HepG2 (cell line): ENCODE measurements around the gene DNTTIP2. TPM values are rescaled to one million over a fixed set of nuclear protein-coding genes. Genes with fewer than 3 reads are reported as not detected.

Experiments used
- ARNTL ChIP-seq: sonication (generic); formaldehyde crosslinking; IDR thresholded peaks from 2 replicates; pipeline ENCODE4 v1.4.0; 2020; ENCODE audit warnings: mild to moderate bottlenecking, missing genetic modification reagents
- ATAD3A ChIP-seq: sonication (generic); formaldehyde crosslinking; IDR thresholded peaks from 2 replicates; pipeline ENCODE4 v1.4.0; 2020; ENCODE audit warnings: missing genetic modification reagents
- ERF ChIP-seq: IDR thresholded peaks from 2 replicates; pipeline ENCODE4 v1.6.1; 2018; ENCODE audit warnings: missing biosample characterization, missing genetic modification reagents
- HIVEP1 ChIP-seq: sonication (generic); formaldehyde crosslinking; IDR thresholded peaks from 2 replicates; pipeline ENCODE4 v1.4.0; 2020; ENCODE audit warnings: mild to moderate bottlenecking, missing genetic modification reagents
- HNRNPL ChIP-seq: fragments of 200-400 bp; formaldehyde crosslinking; IDR thresholded peaks from 2 replicates; pipeline ENCODE4 v1.6.1; 2017; ENCODE audit warnings: mild to moderate bottlenecking, low read depth, low read length
- KAT8 ChIP-seq: IDR thresholded peaks from 2 replicates; pipeline ENCODE4 v1.6.1; 2016; ENCODE audit warnings: missing genetic modification reagents, missing compliant biosample characterization
- MYNN ChIP-seq: sonication (generic); formaldehyde crosslinking; IDR thresholded peaks from 2 replicates; pipeline ENCODE4 v1.4.0; 2020; ENCODE audit warnings: mild to moderate bottlenecking, low read depth, missing genetic modification reagents
- NFE2L1 ChIP-seq: sonication (generic); formaldehyde crosslinking; IDR thresholded peaks from 2 replicates; pipeline ENCODE4 v1.4.0; 2020; ENCODE audit warnings: missing genetic modification reagents, mild to moderate bottlenecking, borderline replicate concordance
- SNAI1 ChIP-seq: sonication (generic); formaldehyde crosslinking; IDR thresholded peaks from 2 replicates; pipeline ENCODE4 v1.5.0; 2020; ENCODE audit warnings: mild to moderate bottlenecking, missing genetic modification reagents, borderline replicate concordance
- STAG1 ChIP-seq: sonication (generic); formaldehyde crosslinking; IDR thresholded peaks from 2 replicates; pipeline ENCODE4 v1.4.0; 2020; ENCODE audit warnings: missing genetic modification reagents
- TCF7 ChIP-seq: sonication (generic); IDR thresholded peaks from 2 replicates; pipeline ENCODE4 v1.6.1; 2016; ENCODE audit warnings: antibody characterized with exemption, low read depth
- THAP11 ChIP-seq: IDR thresholded peaks from 2 replicates; pipeline ENCODE4 v1.6.1; 2016; ENCODE audit warnings: missing biosample characterization, missing genetic modification reagents
- ZBTB8A ChIP-seq: sonication (generic); formaldehyde crosslinking; IDR thresholded peaks from 2 replicates; pipeline ENCODE4 v1.4.0; 2020; ENCODE audit warnings: mild to moderate bottlenecking, low read depth, missing genetic modification reagents, borderline replicate concordance
- ZHX1 ChIP-seq: sonication (generic); formaldehyde crosslinking; IDR thresholded peaks from 2 replicates; pipeline ENCODE4 v1.8.1; 2022; ENCODE audit warnings: low read depth, mild to moderate bottlenecking, missing genetic modification reagents
- ZNF431 ChIP-seq: sonication (generic); formaldehyde crosslinking; IDR thresholded peaks from 2 replicates; pipeline ENCODE4 v1.9.0; 2022; ENCODE audit warnings: missing genetic modification reagents, low read depth, mild to moderate bottlenecking, borderline replicate concordance
- ZNF441 ChIP-seq: sonication (generic); formaldehyde crosslinking; IDR thresholded peaks from 2 replicates; pipeline ENCODE4 v1.7.0; 2021; ENCODE audit warnings: missing genetic modification reagents, borderline replicate concordance
- ZNF556 ChIP-seq: sonication (generic); formaldehyde crosslinking; IDR thresholded peaks from 2 replicates; pipeline ENCODE4 v1.4.0; 2020; ENCODE audit warnings: mild to moderate bottlenecking, missing genetic modification reagents, borderline replicate concordance
- ZNF652 ChIP-seq: IDR thresholded peaks from 2 replicates; pipeline ENCODE4 v1.6.1; 2016; ENCODE audit warnings: low read depth, borderline replicate concordance
- ZNF674 ChIP-seq: sonication (generic); formaldehyde crosslinking; IDR thresholded peaks from 2 replicates; pipeline ENCODE4 v1.5.0; 2020; ENCODE audit warnings: low read depth, mild to moderate bottlenecking, missing genetic modification reagents
- ZNF766 ChIP-seq: sonication (generic); formaldehyde crosslinking; IDR thresholded peaks from 2 replicates; pipeline ENCODE4 v1.5.0; 2020; ENCODE audit warnings: missing genetic modification reagents, borderline replicate concordance
- ZNF883 ChIP-seq: sonication (generic); formaldehyde crosslinking; IDR thresholded peaks from 2 replicates; pipeline ENCODE4 v1.5.1; 2020; ENCODE audit warnings: mild to moderate bottlenecking, missing genetic modification reagents; ENCODE audit errors: not compliant biosample characterization
- ZSCAN12 ChIP-seq: sonication (generic); formaldehyde crosslinking; IDR thresholded peaks from 2 replicates; pipeline ENCODE4 v1.9.0; 2021; ENCODE audit warnings: mild to moderate bottlenecking, missing genetic modification reagents
- polyA plus RNA-seq, 8 experiments: library from polyadenylated mRNA; depleted of rRNA in 3 of 8; stranded (reverse) in 7 of 8; unstranded in 1 of 8; fragments of >200 nt; fragmentation: Illumina TruSeq in 4 of 8; extraction: Trizol in 4 of 8; gene quantifications; 2 replicates each; pipeline versions ENCODE4 v1.2.1 to v1.2.3, GENCODE V29; 2011 to 2016; ENCODE audit warnings: low read depth in 4 of 8, missing spikeins in 1 of 8, mixed read lengths in 1 of 8; ENCODE audit not compliant: insufficient read depth in 1 of 8
- total RNA-seq, 5 experiments: library from RNA; depleted of rRNA; stranded (reverse); fragments of >200 nt; fragmentation: Illumina TruSeq; extraction: Trizol; gene quantifications; 2 replicates each; pipeline ENCODE4 v1.2.3, GENCODE V29; 2016; ENCODE audit warnings: low read depth in 1 of 5

Gene DNTTIP2
- total and polyA plus RNA-seq, 2 of the 13 experiments (the other 11 are each of a cell fraction or from before 2014, with no cell fraction given) = 11.4 to 63.3 TPM

GRCh38 chr1:93846992-93847810 is 31.8 kb downstream of the DNTTIP2 start (continued):
- TF ChIP-seq ZNF883 (no peak), ZBTB8A (no peak), ZHX1 (no peak; the same call in 1 of the 2 replicates), ZNF766 (CRISPR knock-in tag) (no peak), ZNF674 (CRISPR knock-in tag) (0 out of 2 replicates have a peak, but pooled peaks have one; percentile 55), ZNF431 (CRISPR knock-in tag) (no peak), HIVEP1 (peak; percentile 37; the same call in 1 of the 2 replicates), ZNF556 (CRISPR knock-in tag) (peak; percentile 29; the same call in 1 of the 2 replicates), ARNTL (CRISPR knock-in tag) (peak; percentile 56; the same call in 1 of the 2 replicates), ZSCAN12 (CRISPR knock-in tag) (no peak), SNAI1 (CRISPR knock-in tag) (peak; percentile 85; the same call in 1 of the 2 replicates), TCF7 (no peak), STAG1 (CRISPR knock-in tag) (peak; percentile 29; the same call in 1 of the 2 replicates), MYNN (CRISPR knock-in tag) (no peak; the same call in 1 of the 2 replicates), THAP11 (CRISPR knock-in tag) (peak; percentile 66), ERF (CRISPR knock-in tag) (no peak; the same call in 1 of the 2 replicates), ZNF441 (peak; percentile 78), ZNF652 (CRISPR knock-in tag) (no peak; the same call in 1 of the 2 replicates), HNRNPL (peak; percentile 74), KAT8 (peak; percentile 54; the same call in 1 of the 2 replicates), NFE2L1 (no peak), ATAD3A (CRISPR knock-in tag) (no peak)
